ENCODE data around the gene SMIM11. TPM values are rescaled to one million over a fixed set of nuclear protein-coding genes. Genes with fewer than 3 reads are reported as not detected.
"Not testable (repeated sequence)": the region's sequence is repeated elsewhere in the genome, so short reads cannot be mapped to it uniquely, and the experiment has no call there.

Gene SMIM11
- polyA plus RNA-seq, 1 donor = 5.3 TPM

DNA sequence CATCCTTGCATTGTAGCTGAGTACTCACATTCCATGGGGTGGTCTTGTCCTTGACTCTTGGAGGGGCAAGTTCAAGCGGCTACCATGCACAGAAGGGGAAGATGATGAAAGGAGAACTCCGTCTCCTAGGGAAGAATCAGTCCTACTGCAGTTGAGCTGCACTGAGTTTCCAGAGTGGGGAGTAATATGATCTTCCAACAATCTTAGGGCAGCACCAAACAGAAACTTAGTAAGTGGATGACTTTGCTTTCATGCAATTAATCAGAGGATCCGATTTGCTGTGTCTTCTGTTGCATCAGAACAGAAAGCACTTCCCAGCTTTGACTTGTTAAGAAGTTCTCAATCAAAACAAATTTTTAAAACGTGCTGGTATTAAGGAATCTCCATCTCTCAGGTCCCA is 48.5 kb downstream of the SMIM11 start, which contains the start of gene SMIM34:
TSS of gene SMIM34 (minus strand) at position 147 of the 400 bp plus-strand sequence. CDS start at position 35, 112 bp downstream.
- not testable (repeated sequence) for DNase-seq

DNA sequence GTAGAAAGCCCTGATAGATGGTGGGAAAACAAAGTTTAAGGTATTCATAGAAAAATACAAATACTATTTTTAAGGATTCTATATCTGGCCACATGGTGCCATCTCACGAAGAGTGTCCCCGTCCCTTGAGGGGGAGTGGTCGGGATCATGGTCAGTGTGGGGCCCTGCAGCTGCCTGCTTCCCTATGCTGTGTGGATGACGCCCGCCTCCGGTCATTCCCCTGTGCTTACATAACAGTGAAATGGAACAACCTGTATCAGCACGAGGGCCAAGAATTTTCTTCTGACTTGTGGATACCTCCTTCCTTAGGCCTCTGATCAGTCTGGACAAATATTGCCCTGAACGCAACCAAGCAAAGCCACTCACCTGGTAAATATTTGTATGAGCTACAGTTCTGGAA is 52.0 kb downstream of the SMIM11 start:
- DNase-seq = not testable (repeated sequence)

GRCh38 chr21:34428441-34428840 is 53.1 kb downstream of the SMIM11 start:
- DNase-seq = not testable (repeated sequence)

DNA sequence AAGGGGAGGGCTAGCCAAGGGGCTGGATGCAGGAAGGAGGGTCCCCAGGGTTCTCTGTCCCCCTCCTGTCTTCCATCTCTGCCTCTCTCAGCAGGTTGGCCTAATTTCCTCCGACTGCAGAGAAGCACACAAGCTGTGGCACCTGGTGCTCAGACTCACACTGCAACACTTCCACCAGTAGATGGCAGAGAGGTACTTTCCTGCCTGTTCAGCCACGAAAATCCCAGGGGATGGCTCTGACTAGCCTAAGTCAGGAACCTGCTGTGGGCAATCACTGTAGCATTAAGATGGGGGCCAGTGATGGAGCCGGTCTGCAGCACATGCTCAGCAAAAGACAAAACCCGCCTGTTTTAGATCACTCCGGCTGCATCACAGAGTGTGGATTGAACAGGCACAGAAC is 54.4 kb downstream of the SMIM11 start:
- not testable (repeated sequence) for DNase-seq

Other genes starting within 250 kb of the SMIM11 start
- gene KCNE2, start 11.5 kb upstream of the SMIM11 start, polyA plus RNA-seq (ENCODE audit: insufficient read length) = 0.75 TPM
- not detected for gene SMIM34, start 48.4 kb downstream of the SMIM11 start, polyA plus RNA-seq (ENCODE audit: insufficient read length)
- gene KCNE1, start 136.7 kb downstream of the SMIM11 start, polyA plus RNA-seq (ENCODE audit: insufficient read length) = 0.28 TPM
- gene RCAN1, start 239.6 kb downstream of the SMIM11 start, polyA plus RNA-seq (ENCODE audit: insufficient read length) = 18.8 TPM